GM19240 (cell line): ENCODE results near the gene SNRPB.

Source experiments
- DNase-seq: peaks from one replicate; pipeline ENCODE4 v3.0.0; 2011; ENCODE audit warnings: low spot score; ENCODE audit not compliant: insufficient read length

SNRPB gene

DNA sequence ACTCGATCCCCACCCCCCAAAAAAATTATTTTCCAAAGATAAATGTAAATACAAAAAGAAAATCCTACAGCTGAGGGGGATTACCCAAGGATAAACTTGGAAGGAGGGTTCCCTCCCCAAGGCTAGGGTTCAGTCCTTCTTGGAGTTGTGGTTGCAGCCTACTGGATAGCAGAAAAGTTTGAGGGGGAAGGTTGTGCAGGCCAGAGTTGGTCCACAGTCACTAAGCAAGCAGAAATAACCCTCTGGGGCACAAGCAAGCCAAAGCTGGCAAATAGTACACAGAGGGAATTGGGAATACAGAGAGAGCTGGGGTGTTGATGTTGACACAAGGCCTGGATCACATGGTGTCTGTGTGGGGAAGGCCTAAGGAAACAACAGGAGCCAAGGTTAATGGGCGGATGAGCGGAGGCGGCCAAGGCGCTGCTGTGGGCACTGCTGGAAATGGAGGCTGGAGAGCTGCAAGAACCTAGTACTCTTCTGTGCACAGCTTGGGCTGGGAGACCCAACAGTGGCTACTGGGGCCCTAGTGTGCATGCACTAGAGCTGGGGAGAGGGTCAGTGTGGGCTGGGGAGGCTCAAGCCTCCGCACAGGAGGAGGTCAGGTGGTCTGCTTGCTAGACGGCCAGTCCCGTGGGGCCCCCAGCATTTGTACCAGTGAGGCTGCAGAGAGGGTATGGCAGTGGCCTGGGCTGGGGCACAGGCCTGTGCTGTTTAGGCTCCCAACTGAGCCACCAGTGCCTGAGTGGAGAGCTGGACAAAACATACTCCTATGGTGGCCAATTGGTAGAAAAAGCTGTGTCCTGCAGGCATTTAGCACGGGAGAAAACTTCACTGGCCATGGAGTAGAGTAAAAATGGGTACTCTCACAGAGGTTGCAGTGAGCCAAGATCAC lies 5.5 kb upstream of the SNRPB start:
- no peak for DNase-seq

DNA sequence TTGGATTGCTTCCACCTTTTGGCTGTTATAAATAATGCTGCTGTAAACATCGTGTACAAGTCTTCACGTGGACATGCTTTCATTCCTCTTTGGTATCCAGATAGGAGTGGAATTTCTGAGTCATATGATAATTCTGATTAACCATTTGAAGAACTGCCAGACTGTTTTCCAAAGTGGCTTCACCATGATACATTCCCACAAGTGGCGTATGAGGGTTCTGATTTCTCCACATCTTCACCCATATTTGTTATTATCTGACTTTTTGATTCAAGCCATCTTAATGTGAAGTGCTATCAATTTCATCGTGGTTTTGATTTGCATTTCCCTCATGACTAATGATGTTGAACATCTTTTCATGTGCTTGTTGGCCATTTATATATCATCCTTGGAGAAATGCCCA lies 2.9 kb upstream of the SNRPB start:
- no peak for DNase-seq

DNA sequence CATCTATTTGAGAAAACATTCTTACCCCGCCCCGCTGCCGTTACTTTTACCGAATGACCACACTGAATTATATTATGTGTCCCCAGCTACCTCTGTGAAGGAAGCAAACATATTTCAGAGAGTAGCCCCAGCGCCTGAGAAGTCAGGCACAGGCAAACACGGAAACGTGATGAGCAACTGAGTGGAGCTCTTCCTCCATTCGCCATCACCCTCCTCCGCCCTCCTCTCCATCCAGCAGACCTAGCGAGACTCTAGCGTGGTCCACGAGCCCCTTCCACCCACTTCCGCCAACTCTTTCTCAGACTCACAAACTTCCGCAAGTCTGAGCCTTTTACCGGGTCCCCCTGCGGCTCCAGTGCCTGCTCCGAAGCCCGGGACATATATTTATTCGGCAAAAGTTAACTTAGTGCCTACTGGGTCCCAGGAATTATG lies 582 bp downstream of the SNRPB start:
- DNase-seq, result peak; percentile 62

DNA sequence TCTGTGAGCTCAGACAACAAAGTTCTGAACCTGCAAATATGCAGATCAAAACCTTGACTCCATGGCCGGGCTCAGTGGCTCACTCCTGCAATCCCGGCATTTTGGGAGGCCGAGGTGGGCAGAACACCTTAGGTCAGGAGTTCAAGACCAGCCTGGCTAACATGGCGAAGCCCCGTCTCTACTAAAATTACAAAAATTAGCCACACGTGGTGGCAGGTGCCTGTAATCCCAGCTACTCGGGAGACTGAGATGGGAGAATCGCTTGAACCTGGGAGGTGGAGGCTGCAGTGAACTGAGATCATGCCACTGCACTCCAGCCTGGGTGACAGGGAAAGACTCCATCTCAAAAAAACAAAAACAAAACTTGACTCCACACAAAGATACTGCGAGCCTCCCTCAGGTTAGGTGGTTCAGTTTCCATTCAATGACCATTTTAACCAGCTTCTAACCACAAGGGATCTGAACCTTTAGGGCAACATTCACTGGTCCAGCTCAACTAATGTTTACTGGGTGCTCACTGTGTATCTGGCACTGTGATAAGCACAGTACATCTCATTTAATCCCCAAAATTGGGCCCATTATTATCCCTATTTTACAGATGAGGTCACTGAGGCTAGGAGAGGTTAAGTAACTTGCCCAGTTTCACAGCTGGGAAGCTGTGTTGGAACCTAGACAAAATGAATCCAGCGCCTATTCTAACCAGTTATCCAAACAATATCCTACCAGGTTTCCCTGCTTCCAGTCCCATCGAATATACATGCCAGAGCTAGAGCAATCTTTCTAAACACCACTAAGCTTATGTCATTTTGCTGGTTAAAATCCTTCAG lies 1.8 kb downstream of the SNRPB start:
- no peak for DNase-seq

DNA sequence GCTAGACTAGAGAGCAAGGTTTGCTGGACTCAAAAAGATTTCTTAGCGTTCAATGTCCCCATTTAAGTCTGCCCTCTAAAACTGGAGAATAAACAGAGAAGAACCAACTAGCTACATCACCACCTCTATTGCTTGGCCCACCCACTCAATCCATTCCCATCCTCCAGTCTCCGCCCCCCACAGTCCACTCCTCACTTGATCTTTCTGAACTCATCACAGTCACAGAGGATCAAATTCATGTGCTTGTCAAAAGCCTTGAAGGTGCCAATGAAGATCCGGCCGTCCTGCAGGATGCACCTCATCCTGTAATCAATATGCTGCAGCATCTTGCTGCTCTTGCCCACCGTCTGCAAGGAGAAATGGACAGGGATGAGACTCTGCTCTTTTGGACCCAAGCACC lies 3.2 kb downstream of the SNRPB start:
- no peak for DNase-seq

DNA sequence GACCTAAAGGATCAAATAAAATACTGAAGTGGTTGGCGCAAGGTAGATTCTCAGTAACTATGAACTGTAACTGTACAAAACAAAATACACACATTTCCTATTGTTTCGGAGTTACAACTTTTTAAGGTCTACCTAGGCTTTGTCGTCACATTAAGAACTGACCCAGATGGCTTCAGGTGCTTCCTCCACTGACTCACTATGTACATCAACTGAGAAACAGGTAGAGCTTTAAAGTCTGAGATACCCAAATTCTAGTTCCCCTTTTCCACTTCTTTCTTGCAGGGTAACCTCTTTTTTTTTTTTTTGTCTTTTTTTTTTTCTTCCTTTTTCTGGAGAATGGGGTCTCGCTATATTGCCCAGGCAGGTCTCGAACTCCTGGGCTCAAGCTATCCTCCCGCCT lies 5.5 kb downstream of the SNRPB start:
- DNase-seq, result no peak

DNA sequence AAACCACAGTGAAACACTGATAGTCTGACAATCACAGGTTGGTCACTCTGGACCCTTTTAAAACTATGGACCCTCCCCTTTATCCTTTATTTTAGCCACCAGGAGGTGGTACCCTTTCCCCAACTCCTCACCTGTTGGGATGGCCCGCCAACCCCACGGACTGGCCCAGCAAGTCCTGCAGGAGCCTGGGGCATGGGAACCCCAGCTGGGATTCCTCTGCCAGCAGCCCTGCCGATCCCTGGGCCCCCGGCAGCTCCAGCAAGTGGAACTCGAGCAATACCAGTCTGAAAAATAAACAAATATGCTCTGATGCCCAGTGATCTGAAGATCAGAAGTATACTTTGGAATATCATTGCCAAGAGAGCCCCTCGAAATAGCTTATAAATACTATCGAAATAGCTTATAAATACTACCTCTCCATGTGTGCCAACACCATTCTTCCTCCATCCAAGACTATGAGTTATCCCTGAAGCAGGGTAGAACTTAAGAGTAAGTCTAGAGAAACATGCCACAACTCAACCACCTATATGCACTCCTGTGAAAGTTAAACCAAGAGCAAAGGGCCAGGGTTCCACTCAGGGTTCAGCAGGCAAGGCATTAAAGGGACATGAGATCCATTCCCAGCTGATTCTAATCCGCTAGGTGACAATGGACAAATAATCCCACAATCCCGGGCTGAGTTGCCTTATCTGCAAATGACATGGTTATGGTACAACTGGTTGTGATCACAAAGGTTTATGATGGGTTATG lies 6.8 kb downstream of the SNRPB start:
- DNase-seq, result no peak

DNA sequence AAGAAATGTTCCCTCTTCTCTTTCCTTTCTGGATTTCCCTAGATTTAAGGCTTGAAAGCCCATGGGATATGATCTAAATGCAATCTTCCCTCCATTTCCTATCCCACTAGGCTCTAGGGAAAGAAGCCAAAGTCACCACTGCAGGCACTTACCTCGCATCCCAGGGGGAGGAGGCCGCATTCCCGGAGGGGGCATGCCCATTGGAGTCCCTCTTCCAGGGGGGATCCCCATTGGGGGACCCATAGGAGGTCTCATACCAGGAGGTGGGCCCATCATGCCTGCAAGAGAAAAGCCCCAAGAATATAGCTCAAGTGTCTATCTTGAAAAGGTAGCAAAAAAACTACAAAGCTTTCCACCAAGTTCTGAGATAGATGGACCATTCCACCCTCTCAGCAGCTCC lies 8.1 kb downstream of the SNRPB start:
- DNase-seq, result no peak

DNA sequence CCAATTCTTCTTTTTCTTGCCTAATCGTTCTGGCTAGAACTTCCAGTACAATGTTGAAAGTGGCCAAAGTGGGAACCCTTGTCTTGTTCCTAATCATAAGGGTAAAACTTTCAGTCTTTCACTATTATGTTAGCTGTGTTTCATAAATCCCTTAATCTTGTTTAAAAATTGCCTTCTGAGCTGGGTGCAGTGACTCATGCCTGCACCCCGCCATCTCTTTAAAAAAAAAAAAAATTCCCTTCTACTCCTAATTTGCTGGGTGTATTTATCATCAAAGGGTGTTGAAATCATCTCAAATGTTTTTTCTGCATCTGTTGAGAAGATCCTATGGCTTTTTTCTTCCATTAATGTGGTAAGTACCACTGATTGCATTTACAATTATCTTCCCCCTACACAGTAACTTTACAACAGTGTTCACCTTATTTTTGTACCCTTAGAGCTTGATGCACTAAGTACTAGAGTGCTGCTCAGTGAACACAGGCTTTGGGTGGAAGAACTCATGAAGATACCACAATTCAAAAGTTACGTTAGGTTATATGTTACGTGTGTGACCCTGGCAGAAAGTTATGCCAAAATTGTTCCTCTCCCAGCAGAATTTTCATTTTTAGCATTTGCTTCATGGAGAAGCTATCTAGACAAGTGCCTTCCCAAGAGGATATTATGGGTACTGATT lies 9.7 kb downstream of the SNRPB start:
- DNase-seq, result no peak

DNA sequence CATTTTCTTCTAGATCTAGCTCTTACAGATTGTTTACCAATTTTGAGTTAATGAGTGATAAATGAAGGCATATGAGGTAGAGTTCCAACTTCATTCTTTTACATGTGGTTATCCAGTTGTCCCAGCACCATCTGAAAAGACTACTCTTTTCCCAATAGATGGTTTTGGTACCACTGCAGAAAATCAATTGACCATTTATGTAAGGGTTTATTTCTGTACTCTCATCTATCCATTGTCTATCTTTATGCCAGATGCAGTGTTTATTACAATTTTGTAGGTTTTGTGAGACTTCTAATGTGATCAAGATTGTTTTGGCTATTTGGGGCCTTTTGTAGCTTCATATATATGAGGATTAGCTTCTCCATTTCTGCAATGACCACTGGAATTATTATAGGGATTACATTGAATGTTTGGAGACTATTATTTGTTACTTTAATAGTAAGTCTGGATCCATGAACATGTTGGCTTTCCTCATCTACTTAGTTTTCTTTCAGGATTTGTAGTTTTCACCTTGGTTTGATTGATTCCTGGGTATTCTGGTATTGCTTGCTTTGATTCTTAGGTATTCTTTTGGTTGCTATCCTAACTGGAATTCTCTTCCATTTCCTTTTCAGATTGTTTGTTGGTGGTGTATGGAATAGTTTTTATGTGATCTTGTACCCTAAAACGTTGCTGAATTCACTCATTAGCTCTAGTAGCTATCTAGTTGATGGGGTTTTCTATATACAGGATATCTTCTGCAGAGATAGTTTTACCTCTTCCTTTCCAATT lies 10.4 kb downstream of the SNRPB start:
- DNase-seq, result no peak

DNA sequence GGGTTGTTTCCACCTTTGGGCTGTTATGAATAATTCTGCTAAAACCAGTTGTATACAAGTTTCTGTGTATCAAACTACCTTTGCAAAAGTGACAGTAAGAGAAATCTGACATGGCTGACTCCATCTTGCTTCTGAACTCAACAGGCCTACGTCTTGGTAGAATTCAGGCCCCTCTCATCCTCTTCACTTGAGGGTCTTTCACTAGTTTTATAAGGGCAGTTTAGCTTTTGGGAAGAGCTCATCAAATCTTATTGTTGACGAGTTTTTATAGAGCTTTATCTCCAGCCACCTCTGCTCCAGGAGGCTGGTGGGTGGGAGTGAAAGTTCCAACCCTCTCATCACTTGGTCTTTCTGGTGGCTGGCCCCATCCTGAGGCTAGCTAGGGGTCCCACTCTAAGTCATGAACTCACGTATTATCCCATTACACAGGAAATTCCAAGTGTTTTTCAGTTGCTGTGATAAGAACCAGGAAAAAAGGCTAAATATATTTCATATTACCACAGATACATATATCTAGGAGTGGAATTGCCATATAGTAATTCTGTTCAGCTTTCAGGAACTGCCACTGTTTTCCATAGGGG lies 11.6 kb downstream of the SNRPB start:
- no peak for DNase-seq

DNA sequence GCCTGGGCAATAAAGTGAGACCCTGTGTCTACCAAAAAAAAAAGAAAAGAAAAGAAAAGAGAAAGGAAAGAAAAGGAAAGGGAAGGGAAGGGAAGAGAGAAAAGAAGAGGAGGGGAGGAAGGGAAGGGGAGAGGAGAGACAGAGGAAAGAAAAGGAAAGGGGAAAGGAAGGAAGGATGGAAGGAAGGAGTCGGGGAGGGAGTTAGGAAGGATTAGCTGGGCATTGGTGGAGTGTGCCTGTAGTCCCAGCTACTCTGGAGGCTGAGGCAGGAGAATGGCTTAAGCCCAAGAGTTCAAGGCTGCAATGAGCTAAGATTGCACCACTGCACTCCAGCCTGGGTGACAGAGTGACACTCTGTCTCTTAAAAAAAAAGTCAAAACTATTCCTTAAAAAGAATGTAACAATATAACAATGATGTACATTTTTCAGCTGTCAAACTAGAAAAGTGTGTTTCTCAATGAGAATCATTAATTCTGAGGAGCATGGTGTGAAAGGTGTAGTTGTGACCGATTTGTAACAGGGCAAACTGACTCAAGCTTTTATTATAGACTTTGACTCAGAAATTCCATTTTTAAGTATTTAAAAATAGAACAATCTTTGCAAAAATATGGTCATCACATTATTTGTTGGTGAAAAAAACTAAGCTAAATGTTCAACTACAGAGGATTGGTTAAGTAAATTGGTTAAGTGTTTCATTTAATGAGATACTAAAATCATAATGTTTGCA lies 14.7 kb downstream of the SNRPB start:
- DNase-seq, result no peak

DNA sequence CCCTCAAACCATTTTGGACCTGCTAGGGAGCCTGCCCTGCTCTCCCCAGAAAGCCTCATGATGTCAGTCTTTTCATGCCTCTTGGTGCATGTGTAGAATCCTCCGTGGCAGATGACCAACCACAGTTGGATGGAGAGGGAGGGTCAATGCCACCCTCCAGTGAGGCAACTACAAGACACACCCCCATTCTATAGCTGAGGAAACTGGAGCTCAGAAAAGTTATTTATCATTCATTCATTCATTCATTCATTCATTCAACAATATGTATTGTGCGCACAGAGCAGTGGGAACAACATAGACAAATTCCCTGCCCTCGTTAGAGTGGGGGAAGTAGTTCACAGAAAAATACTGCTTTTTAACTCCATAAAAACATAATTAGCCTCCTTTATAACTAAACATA lies 16.8 kb downstream of the SNRPB start:
- no peak for DNase-seq

DNA sequence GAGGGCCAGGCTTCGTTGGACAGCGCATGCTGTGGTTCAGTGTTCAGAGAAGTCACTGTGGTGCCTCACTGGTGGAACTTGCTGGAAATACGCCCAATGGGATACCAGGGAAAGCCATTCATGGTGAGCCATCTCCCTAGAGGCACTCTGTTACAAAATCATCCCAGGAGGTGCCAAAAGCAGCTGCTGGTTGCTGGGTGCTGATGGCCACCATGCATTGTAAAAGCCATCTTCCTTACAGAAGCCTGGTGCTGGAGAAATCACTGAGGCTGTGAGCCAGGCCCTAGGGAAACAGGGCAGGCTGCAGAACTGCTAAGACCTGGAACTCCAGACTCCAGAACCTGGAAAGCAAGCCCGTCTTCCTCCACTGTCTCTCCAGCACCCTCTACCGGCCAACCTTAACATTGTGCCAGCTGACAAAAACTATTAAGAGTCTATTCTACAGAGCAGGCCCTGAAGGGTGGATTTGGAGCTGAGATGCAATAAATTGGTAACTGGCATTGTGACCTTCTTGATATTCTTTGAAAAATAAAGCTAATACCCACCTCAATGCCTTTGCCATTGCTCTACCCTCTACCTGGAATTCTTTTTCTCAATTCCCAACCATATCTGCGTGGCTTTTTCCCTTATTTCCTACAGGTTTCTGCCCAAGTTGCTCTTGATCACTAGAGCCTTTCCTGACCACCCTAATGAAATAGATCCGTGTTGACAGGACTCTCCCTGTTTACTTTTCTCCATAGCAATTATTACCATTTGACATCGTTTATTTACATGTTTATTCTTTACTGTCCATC lies 18.5 kb downstream of the SNRPB start:
- DNase-seq, result peak; percentile 33

DNA sequence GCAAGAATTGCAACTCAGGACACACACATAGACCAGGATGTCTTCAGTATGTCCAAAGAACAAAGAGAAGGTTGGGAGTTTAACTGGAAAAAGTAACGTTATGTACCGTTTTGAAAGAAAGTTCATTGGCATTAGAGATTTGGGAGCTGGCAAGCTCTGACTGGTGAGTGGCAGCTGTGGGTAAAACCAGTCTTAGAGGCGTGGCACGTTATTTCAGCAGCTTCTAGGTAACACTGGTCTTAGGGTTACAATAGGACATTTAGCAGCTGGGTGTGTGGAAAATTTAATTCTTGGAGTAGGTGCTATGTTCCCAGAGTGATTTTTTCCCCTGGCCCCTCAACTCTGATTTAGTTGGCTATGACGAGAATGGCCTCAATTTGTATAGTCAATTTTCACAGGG lies 19.2 kb downstream of the SNRPB start:
- DNase-seq, result no peak

DNA sequence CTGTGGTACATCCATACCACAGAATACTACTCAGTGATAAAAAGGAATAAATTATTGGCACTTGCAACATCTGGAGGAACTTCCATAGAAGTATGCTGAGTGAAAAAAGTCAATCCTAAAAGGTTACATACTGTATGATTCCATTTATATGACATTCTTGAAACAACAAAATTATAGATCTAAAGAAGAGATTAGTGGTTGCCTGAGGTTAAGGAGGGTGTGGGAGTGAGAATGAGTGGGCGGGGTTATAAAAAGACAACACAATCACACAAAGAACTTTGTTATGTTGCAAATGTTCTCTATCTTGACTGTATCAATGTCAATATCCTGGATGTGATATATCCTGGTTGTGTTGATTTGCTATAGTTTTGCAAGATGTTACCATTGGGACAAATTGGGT lies 21.2 kb downstream of the SNRPB start:
- DNase-seq, result no peak

DNA sequence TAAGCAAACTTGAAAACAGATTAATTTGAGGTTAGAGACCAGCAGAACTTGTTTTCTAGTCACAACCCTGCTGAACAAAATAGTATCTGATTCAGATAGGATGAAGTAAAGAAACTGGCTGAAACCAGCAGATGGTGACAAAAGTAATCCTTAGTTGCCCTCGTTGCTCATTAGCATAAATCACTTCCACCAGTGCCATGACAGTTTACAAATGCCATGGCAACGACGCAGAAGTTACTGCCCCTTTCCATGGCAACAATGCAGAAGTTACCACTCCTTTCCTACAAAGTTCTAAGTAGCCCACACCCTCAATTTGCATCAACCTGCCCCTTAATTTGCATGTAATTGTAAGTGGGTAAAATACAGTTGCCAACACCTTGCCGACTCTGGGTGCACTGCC lies 23.7 kb downstream of the SNRPB start:
- no peak for DNase-seq

DNA sequence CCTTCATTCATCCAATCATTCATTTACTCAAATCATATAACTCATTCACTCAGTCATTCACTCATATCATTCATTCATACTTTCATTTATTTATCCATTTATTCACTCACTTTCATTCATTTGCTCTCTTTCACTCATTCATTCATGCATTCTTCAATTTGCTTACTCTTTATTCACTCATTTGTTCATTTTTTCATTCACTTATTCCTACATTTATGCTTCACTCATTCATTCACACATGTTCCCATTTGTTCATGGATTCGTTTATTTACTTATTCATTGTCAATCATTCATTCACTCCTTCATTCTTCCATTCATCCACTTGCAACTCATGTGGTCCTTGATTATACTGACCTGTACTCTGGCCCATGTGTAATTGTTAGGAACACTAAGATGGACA lies 39.4 kb downstream of the SNRPB start:
- DNase-seq, result no peak

DNA sequence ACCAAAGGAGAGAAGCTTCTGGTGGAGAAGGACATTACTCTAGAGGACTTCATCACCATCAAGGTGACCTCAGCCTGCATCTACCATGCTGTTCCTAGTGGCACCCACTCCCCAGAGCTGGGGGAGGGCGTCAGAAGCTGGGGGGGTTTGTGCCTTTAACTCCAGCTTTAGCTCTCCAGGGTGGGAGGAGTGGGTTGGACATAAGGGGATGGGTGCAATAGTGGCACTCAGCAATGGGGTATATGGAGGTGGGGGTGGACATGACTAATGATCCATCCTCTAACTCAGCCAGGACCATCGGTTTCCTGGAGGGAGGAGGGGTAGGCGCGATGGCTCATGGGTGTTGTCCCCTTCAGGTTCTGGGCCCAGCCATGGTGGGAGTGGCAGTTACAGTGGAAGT lies 40.1 kb downstream of the SNRPB start:
- no peak for DNase-seq
